ENCODE data around the gene IRX2. TPM values are rescaled to one million over a fixed set of nuclear protein-coding genes. Genes with fewer than 3 reads are reported as not detected.

The IRX2 gene
- total RNA-seq = not detected in 2 replicates

DNA sequence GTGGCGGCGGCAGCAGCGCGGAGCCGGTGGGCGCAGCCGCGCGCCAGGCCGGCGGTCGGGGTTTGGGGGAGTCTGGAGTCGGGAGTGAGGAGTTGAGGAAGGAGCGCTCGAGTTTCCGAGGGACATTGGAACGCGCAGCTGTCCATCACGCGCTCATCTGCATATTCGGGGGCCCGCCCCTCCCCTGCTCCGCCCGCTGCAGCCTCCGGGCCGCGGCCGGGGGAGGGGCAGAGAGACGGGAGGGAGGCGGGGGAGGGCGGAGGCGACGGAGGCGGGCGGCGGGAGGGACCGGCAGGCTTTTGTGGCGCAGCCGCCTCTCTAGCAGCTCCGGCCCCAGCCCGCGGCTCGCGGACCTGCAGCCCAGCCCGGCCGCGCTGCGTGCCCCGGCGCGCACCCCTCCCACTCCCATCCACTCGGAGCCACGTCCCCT lies at the start of gene IRX2:
Gene IRX2, minus strand, starts transcription at position 86 of the 430 bp plus-strand sequence. CDS start 264 bp downstream, outside the sequence.
- intact Hi-C loops (cut with micrococcal nuclease) = loop anchor here (5.0 kb wide), 1 partner anchor 851 kb away; no protein-coding TSS in a partner anchor

DNA sequence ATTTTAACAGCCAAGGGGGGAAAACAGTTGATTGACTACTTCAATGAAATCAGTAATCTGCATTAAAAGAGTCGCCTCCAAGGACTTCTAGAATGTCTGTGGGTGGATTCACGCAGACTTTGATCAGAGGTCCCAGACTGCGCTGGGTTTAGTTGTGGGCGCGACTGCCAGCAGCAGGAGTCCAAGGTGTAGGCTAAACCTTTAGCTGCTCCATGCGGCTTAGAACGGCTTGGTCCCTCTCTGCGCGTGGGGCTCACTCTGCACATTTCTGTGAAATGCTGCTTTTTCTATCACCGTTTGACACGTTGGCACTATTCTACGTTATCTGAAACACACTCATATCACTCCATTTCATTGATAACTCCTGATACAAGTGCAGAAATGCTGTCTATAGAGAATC lies 48.6 kb upstream of the IRX2 start:
- intact Hi-C loops (cut with micrococcal nuclease) = no loop called here

DNA sequence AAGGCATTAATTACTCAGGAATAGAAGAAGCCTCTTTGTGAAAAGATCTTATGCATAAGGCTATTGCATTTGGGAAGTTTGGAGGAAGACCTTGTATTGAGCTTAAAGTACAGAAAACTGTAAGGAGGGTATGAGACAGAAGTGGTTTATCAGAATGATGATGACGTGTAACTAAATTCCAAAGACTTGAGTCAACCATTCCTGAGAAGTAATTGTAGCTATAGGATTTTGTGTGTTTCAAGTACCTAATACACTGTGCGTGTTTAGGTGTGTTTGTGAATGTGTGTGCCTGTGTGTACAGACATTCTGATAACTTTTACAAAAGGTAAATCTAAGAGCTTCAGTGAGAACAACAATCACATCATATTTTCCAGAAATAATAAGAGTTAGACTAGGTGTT lies 46.5 kb upstream of the IRX2 start:
- intact Hi-C loops (cut with micrococcal nuclease) = no loop called here

DNA sequence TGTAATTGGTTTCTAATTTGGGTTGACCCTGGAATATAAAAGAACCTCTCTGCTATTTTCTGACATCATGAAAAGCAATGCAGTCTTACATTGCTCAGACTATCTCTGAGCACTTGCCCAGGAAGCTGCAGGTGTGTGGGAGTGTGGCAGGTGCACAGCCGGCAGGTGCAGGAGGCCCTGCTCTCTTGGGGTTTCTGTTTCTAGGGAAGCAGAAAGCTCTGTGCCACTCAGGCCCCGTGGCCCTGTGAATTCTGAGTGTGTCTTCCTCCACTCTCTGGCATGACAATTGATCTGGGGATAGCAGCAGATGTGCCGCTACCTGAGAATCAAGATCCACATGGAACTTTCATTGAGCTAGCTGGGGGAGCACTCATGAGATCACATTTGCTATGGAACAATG lies 45.7 kb upstream of the IRX2 start:
- intact Hi-C loops (cut with micrococcal nuclease) = no loop called here

DNA sequence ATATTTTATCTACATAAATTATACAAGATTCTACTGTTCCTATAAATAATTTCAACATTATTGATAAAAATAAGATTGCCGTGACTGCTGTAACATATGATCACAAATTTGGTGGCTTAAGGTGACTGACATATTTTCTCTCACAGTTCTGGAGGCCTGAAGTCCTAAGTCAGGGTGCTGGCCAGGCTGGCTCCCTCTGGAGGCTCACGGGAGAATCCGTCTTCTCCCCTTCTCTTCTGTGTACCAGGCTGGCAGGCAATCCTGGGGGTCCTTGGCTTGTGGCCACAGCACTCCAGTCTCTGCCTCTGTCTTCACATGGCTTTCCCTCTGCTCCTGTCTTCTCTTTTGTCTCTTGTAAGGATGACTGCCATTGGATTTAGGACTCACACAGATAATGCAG lies 31.7 kb upstream of the IRX2 start:
- intact Hi-C loops (cut with micrococcal nuclease) = no loop called here

DNA sequence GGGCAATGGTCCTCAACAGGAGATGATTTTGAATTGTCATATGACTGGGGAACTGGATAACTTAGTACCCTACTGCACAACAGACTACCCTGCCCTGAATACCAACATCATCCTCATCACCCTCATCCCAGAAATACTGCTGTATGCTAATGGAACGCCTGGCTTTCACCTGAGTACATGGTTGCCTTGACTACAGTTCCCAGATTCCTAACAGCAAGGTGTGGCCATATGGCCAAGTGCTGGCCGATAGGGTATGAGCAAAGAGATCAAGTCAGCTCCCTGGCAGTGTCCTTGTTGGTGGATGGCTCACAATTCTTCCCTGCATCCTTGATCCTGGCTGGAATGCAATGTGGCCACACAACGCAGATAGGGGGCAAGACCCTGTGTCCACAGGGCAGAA lies 31.2 kb upstream of the IRX2 start:
- intact Hi-C loops (cut with micrococcal nuclease) = no loop called here

DNA sequence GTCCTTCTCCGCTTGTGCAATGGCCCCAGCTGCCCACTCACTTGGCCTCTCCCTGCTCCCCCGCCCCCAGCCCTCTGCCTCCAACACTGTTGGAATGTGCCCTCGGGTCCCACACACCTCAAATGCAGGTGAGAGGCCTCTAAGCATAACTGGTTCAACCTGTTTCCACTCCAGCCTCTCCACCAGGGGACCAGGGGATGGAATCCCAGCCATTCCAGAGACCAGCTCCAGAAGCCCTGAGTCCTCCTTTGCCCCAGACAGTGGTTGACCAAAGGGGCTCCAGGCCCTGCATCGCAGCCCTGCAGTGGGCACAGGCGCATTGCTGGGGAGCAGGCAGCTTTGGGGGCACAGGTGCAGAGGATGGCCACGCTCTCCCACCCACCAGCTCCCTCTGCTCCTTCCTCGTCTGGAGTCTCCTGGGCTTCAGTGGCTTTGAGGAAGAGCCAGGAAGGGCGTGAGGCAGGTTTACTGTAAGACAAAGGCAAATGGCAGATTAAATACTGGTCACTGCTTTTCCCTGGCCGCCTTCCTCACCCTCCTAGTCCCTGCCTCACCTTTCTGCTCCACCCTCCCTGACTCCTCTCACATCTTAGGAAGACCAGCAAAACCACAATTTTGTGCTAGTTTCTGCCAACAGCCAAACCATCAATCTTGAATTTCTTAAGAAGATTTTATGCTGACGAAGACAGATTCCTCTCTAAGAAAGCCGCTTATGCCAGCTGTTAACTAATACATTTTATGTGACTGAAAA lies 29.1 kb upstream of the IRX2 start:
- intact Hi-C loops (cut with micrococcal nuclease) = no loop called here

DNA sequence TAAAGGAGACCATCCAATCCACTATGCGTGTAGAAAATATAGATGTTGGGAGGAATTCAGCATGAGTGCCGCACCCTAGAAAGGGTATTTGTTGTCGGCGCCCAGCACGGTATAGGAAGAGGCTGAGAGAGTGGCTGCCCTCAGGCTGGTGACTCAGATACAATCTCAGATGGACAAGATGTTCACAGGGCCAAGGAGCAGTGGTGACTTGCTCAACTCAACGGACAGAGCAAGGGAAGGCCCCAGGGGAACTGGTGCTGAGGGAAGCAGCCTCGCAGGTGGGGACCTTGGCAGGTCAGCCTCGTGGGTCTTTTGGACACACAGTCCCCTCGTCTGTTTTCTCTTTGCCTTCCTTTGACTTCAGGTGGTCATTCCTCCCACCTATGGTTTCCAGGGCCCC lies 28.0 kb upstream of the IRX2 start:
- intact Hi-C loops (cut with micrococcal nuclease) = no loop called here

DNA sequence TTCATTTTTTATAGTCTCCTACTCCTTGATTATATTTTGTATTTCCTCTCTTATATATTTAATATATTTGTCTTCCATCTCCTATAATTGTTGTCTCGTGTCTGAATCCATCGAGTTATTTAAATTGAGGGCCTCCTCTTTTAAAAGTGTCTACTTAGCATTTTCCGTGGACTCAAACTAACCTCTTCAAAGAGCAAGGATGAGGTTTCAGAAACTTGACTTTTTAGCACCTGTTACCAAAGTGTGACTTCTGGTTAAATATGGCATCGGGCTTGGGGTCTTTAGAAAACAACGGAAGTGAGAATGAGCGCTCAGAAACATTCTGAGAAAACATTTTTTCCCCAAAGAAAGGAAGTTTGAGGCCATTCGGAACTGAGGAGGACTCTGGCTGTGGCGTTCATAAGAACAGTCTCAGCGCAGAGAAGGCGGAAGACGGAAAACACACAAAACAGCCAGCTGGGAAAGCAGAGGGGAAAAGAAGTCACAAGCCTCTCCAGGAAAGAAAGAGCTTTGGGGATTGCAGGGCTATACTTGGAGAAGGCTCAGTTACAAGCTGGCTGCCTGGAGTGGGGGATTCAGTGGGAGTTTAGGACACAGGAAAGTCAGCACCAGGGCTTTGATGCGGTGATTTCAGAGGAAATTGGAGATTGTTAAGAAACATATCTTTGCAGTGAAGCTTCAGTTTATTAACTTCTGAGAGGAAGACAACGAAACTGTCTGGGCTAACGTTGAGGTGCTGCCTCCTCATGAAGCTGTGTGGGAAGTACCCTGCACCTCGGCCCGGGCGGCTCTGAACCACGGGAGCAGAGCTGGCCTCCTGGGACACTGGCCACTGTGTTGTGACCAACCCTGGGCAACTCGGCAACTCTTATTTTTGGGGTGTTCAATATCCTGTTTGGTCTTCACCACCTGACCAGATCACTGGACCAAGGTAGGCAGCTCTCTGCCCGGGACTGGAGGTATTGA lies 25.1 kb upstream of the IRX2 start:
- intact Hi-C loops (cut with micrococcal nuclease) = no loop called here

DNA sequence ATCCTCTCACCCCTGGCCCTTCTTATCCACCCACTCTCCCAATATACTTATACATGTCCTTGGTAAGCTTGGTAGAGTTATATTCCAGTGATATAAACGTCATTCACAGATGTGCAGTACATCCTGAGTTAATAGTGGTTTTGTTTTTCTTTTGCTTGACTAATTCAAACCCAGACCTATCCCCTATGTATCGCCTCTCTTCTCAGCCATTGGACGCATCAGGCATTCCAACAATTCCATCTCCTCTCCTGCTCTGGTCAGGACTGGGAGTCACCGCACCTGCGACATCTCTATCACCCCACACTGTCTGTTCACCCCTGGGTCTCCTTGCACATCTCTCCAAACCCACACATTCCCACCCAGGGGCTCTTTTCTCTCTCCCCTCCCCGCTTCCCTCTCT lies 21.9 kb upstream of the IRX2 start:
- intact Hi-C loops (cut with micrococcal nuclease) = no loop called here

DNA sequence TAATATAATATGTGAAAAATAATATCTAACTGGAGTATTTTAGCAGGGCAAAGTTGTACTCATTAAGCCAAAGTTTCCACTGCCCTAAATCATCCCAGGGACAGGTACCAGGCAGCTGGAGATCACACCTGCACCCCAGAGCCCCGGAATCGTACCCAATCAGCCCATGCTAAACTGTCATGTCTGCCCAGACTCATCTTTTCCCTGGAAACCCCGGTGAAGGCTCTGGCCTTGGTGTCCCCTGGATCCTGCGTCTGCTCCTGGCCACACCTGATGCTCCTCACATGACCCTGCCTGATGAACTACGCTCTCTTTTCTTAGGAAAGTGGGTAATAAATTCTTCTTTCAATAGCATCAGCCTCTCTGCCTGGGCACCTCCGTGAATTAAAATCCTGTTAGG lies 15.6 kb upstream of the IRX2 start:
- intact Hi-C loops (cut with micrococcal nuclease) = no loop called here

DNA sequence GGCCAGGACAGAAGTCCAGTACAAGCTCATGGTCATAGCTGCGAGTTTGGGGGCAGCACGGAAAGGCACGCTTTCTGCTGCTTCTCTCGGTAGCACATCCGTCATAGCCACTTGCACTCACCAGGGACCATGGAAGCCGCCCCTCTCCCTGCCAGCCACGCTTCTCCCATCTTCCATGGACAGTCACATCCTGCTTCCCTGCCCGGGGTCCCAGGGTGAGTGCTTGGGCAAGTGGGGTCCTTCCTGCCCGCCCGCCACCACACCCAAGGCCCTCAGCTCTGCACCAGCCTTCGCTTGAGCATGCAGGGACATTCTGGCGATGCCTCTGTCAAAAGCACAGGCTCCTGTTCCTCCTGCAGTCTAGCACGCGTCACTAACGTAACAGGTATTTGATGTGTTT lies 13.1 kb upstream of the IRX2 start:
- intact Hi-C loops (cut with micrococcal nuclease) = no loop called here

DNA sequence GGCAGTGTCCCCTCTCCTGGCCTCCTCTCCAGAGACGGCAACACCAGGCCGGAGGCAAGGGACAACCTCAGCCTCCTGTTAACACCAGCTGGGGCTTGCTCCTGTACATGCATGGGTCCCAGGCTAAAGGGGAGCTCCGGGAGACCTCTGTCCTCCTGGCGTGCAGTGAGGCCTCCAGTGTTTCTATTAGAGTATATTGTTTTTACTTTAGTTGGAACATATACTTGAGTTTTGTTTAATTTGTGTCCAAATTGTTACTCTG lies 12.0 kb upstream of the IRX2 start:
- intact Hi-C loops (cut with micrococcal nuclease) = no loop called here

DNA sequence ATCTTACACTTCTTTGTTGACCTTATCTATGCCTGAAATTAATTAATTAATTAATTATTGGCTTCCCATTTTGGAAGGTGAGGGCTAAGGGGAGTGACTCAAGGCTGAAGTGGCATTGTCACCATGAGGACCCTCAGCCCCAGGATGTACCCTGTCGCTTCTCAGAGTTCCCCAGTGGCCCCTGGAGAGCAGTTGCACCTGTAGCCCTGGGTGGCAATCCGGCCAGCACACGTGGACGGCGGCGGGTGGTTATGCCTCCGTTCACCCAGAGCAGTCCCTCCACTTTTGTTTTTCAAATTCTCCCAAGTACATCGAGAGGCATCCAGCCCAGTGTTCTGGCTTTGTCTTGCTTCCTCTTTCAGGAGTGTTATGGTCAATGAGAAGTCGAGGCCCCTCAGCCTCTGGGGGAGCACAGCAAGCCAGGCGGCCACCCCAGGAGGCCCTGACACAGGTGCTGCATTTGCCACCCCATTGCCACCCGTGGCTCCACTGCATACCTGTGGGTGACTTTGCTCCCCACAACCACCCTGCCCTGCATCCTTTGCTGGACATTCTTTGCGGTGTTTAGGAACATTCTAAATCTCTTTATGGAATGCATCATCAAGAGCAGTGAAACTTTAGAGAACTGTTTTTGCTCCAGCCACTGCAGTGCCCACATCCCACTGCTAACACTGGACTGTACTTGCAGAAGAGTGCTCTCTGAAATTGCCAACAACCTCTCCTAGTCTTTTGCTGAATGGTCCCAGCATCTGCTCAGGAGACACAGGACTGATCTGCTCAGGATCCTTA lies 11.5 kb upstream of the IRX2 start:
- intact Hi-C loops (cut with micrococcal nuclease) = no loop called here

DNA sequence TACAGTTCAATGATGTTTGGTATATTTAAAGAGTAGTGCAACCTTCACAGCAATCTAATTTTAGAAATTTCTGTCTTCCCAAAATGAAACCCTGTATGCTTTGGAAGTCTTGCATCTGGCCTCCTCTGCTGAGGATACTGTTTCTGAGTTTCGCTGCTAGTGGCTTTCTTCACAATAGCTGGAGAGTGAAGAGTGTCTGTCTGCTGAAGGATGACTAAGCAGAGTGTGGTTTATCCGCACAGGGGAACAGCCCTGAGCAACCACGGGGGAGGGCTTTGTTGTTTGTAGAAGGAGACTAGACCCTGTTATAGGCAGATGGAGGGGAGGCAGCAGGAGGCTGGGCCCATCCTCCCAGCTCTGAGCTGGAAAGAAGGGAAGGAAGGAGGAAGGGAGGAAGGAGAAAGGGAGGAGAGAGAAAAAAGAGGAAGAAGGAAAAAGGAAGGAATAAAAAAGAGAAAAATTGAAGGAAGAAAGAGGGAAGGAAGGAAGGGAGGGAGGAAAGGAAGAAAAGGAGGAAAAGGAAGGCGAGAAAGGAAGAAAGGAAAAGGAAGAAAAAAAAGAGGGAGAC lies 10.5 kb upstream of the IRX2 start:
- intact Hi-C loops (cut with micrococcal nuclease) = no loop called here

DNA sequence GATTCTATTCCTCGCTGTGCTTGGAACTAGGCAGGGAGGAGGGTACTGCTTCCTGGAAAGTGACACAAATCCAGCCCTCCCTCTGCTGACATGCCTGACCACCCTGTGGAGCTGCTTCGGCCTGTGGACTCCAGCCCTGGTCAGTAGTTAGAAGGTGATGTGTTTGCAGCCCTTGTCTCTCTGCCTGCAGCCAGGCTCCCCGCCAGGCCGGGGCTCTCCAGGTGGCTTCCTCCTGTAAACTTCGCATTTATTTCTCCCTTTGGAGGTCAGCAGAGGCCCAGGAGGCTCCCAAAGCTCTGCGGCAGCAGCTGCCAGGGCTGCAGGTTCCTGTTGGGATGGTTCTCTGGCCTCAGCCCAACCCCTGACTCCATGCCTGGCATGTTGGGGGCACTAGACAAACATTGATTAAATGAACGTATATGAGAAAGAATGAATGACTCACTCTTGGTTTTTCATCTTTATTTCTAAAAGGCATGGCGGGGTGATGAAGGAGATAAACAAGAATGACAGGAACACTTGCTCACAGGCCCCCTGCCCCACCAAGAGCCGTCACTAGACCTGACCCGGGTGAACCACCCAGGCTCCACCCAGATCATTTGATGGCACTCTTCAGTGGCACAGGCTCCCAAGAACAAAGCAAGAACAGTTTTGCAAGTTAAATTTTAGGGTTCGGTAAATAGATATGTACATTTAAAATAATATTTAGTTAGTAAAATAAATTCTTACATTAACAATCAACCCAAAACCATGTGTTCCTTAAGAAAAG lies 8.4 kb upstream of the IRX2 start:
- intact Hi-C loops (cut with micrococcal nuclease) = loop anchor here (5.0 kb wide), 1 partner anchor 878 kb away; the partner anchor contains the start of gene IRX4

DNA sequence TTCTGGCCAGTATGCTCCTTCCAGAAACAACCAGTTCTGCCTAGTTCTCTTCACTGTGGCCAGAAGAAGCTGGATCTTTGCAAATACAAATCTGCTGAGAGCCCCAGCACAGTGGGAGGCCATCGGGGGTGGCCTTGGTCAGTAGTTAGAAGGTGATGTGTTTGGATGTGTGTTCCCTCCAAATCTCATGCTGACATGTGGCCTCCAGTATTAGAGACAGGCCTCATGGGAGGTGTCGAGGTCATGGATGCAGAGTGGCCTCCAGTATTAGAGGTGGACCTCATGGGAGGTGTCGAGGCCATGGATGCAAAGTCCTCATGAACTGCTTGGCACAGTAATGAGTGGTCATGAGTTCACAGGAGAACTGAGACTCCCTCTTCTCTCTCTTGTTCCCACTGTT lies 7.6 kb upstream of the IRX2 start:
- intact Hi-C loops (cut with micrococcal nuclease) = loop anchor here (5.0 kb wide), 1 partner anchor 877 kb away; the partner anchor contains the start of gene IRX4

DNA sequence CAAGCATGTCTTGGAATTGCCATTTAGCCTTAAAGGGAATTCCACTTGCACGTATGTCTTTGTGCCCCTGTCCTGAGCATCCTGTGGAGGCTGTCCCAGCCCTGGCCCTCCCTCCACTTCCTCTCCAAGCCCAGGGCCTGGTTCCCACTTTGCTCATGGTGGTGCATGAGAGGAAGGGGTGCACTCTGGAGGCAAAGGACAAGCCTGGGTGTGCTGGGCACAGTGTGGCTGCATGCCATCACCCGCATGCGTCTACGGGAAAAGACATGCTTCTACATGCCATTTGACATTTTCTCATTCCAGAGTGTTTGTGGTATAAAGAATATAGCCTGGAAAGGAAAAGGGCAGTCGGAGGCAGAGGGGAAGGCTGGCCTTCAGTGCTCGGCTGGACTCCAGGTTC lies 7.2 kb upstream of the IRX2 start:
- intact Hi-C loops (cut with micrococcal nuclease) = loop anchor here (5.0 kb wide), 1 partner anchor 876 kb away; the partner anchor contains the start of gene IRX4

DNA sequence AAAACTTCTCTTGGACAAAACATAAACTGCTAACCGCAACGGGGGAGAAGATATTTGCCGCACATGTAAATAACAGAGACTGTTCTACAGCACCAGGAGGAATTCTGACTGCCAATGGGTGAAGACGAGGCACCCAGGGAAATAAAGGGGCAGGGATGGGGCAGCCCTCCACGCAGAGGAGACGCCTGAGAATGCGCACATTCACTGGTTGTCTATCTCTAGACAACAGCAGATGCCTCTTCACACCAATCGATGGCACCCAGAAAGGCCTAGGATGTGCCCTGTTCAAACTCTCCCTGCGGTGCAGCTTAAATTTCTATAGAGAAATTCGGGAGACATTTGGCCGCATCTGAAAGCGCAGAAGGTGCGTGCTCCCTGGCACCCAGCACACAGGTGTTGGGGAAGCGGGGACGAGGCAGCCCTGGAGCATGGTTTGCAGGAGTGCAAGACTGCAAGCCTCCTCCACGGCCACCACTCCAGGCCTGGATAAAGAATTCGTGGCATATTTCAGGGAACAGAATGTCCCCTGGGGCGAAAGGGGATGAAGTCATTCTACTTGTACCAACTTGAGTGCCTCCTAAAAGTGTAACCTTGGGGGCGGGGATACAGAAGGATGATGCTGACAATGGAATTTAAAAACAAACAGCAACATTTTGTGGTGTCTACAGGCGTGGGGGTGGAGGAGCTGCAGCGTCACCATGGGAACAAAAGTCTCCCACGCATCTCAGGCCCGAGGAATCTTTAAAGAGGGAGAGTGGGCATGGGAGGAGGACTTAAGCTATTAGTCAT lies 6.3 kb upstream of the IRX2 start:
- intact Hi-C loops (cut with micrococcal nuclease) = loop anchor here (5.0 kb wide), 1 partner anchor 875 kb away; the partner anchor contains the start of gene IRX4
